ENCODE data around the gene TTLL11.

TTLL11 gene

DNA sequence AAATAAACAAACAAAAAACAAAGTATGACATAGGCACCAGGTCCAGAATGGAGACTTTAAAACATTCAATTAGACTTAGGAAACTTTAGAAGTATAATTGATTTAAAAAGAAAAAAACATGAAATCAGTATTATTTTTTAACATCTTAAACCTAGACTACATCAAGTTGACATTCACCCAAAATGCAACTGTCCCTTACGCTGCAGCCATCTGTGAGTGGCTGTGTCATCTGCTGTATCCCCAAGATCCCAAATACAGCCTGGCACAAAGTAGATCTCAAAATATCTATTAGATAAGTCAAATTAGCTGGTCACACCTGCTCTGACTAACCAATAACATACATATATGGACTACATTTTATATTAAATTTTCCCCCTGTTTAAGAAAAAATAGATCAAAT, 7.8 kb downstream of the TTLL11 start:
- no peak for DNase-seq (ENCODE audit: low read depth)
- TF ChIP-seq, protein P1, sequence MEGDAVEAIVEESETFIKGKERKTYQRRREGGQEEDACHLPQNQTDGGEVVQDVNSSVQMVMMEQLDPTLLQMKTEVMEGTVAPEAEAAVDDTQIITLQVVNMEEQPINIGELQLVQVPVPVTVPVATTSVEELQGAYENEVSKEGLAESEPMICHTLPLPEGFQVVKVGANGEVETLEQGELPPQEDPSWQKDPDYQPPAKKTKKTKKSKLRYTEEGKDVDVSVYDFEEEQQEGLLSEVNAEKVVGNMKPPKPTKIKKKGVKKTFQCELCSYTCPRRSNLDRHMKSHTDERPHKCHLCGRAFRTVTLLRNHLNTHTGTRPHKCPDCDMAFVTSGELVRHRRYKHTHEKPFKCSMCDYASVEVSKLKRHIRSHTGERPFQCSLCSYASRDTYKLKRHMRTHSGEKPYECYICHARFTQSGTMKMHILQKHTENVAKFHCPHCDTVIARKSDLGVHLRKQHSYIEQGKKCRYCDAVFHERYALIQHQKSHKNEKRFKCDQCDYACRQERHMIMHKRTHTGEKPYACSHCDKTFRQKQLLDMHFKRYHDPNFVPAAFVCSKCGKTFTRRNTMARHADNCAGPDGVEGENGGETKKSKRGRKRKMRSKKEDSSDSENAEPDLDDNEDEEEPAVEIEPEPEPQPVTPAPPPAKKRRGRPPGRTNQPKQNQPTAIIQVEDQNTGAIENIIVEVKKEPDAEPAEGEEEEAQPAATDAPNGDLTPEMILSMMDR (IDR thresholded peaks at IDR 0.05; ENCODE audit: low read depth, low read length): no peak
- TF ChIP-seq, protein P2, sequence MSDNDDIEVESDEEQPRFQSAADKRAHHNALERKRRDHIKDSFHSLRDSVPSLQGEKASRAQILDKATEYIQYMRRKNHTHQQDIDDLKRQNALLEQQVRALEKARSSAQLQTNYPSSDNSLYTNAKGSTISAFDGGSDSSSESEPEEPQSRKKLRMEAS (IDR thresholded peaks at IDR 0.05; ENCODE audit: low read depth, low read length): no peak
- no peak for TF ChIP-seq MYC (IDR thresholded peaks at IDR 0.05; ENCODE audit: low read depth, low read length)
- TF ChIP-seq POLR2A (IDR thresholded peaks at IDR 0.05; ENCODE audit: extremely low read depth, insufficient read length): no peak
- no peak overlapping the region for H3K4me3 ChIP-seq (ENCODE audit: low read depth, low read length)

DNA sequence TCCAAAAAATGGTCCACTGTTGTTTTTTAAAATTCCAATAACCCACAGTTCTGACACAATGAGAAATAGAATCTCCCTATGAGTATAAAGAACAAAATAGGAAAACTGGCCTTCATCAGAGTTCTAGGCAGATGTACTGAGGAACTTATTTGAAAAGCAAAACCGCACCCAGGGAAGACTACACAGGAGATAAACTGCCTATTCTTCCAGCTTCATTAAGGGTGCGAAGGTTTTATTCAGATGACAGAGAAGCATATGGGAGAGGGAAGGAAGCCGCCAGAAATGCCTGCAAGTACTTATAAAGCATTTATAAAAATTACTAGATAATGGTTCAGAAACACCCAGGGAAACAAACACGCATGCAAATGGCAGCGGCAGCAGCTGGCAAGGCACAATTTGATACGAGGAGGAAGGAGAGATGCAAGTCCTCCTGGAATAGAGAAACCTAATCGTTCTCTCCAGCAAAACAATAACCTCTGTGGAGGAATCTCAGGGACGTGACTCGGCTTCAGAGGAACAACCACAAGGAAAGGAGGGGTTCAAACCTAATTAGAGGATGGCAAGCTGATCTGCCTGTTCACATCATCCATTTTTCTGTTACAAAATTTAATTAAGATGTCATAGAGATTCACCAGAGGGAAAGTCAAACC, 9.0 kb downstream of the TTLL11 start:
- no peak for TF ChIP-seq MYC (IDR thresholded peaks at IDR 0.05; ENCODE audit: low read depth, low read length)
- no peak for TF ChIP-seq POLR2A (IDR thresholded peaks at IDR 0.05; ENCODE audit: extremely low read depth, insufficient read length)
- TF ChIP-seq, protein P1 (IDR thresholded peaks at IDR 0.05; ENCODE audit: low read depth, low read length): no peak
- TF ChIP-seq, protein P2 (IDR thresholded peaks at IDR 0.05; ENCODE audit: low read depth, low read length): no peak

DNA sequence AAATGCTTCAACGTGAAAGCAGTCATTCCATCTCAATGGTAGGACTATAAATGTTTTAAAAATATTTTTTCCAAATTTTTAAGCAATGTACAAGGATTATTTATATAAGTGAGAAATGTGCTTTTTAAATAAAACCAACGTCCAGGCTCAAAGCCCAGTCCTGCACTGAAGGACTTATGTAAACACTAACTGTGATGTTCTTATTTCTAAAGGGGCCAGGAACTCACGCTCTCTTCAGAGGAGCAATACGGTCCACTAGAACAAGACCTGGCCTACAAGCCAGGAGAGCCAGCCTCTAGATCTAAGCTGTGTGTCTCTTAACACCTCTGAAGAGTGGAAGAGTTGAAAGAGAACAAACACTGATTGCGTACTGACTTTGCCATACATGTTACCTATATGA, 12.1 kb downstream of the TTLL11 start:
- DNase-seq (ENCODE audit: low read depth): no peak
- TF ChIP-seq, protein P1 (IDR thresholded peaks at IDR 0.05; ENCODE audit: low read depth, low read length): no peak
- no peak overlapping the region for H3K4me3 ChIP-seq (ENCODE audit: low read depth, low read length)

More for the DNA sequence above, 9.0 kb downstream of the TTLL11 start:
- DNase-seq (ENCODE audit: low read depth): no peak
- H3K4me3 ChIP-seq (ENCODE audit: low read depth, low read length): no peak overlapping the region

DNA sequence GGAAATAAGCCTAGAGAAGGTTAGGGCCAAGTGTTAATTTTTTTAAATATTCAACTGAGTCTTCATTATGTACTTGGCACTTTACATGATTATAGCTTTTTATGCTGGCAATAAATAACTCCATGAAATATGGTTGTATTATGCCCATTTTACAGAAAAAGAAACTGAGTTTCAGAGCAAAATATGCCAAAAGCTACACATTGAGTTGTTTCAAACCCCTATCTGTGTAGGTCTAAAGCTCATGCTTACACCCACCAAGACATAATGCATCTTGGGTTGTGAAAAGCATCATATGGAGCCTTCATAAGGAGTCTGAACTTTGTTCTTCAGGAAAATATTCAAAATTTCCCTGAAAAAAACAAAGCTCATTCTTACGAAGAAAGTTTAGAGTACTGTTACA, 14.6 kb downstream of the TTLL11 start:
- H3K4me3 ChIP-seq (ENCODE audit: low read depth, low read length): no peak overlapping the region
- TF ChIP-seq MYC (IDR thresholded peaks at IDR 0.05; ENCODE audit: low read depth, low read length) (no peak), POLR2A (IDR thresholded peaks at IDR 0.05; ENCODE audit: extremely low read depth, insufficient read length) (no peak)
- TF ChIP-seq, protein P1 (IDR thresholded peaks at IDR 0.05; ENCODE audit: low read depth, low read length): no peak
- TF ChIP-seq, protein P2 (IDR thresholded peaks at IDR 0.05; ENCODE audit: low read depth, low read length): no peak
- no peak for DNase-seq (ENCODE audit: low read depth)

DNA sequence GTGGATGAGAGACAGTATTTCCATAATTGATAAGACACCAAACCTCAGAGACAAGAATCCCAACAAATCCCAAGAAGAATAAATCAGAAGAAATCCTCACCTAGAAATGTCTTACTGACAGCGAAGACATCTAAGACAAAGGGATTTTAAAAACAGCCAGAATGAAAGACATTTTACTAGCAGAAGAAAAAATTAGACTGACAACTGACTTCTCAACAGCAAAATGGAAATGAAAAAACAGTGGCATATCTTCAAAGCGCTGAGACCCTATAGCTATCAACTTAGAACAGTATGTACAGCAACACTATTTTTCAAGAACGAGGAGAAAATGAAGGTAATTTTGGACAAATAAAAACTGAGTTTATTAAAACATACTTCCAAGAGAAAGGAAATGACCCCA, 16.3 kb downstream of the TTLL11 start:
- no peak for DNase-seq (ENCODE audit: low read depth)
- no peak overlapping the region for H3K4me3 ChIP-seq (ENCODE audit: low read depth, low read length)
- TF ChIP-seq, protein P2 (IDR thresholded peaks at IDR 0.05; ENCODE audit: low read depth, low read length): no peak
- TF ChIP-seq, protein P1 (IDR thresholded peaks at IDR 0.05; ENCODE audit: low read depth, low read length): no peak
- no peak for TF ChIP-seq MYC (IDR thresholded peaks at IDR 0.05; ENCODE audit: low read depth, low read length)
- TF ChIP-seq POLR2A (IDR thresholded peaks at IDR 0.05; ENCODE audit: extremely low read depth, insufficient read length): no peak

DNA sequence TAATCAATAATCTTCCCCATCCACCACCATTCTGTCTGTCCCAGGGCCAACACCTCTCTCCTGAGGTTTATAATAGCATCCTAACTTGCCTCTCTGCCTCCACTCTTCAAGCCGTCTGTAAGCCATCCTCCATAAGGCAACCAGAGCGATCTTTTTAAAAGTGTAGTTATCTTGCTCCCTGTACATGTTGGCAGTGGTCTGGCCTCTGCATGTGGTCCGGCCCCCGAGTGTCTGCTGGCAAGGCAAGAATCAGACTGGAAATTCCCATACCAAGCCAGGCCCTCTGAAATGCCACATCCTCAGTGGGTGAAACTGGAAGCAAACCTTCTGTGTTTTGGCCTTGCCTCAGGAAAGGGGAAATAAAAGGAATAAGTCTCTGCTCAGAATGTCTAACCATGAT, 17.0 kb downstream of the TTLL11 start:
- no peak for TF ChIP-seq MYC (IDR thresholded peaks at IDR 0.05; ENCODE audit: low read depth, low read length)
- TF ChIP-seq, protein P2 (IDR thresholded peaks at IDR 0.05; ENCODE audit: low read depth, low read length): no peak
- TF ChIP-seq POLR2A (IDR thresholded peaks at IDR 0.05; ENCODE audit: extremely low read depth, insufficient read length): no peak
- TF ChIP-seq, protein P1 (IDR thresholded peaks at IDR 0.05; ENCODE audit: low read depth, low read length): no peak
- DNase-seq (ENCODE audit: low read depth): no peak
- H3K4me3 ChIP-seq (ENCODE audit: low read depth, low read length): no peak overlapping the region
